Frontal cortex (tissue), 4 donors: ENCODE results near the gene SLC36A4. TPM values are rescaled to one million over a fixed set of nuclear protein-coding genes. Genes with fewer than 3 reads are reported as not detected.
"Not testable (repeated sequence)": the region's sequence is repeated elsewhere in the genome, so short reads cannot be mapped to it uniquely, and the experiment has no call there.

Experiments used
- DNase-seq, 2 donors: peaks; one replicate each; pipeline ENCODE4 v3.0.0; 2012; ENCODE audit warnings: low spot score in 2 of 2
- FAIRE-seq: peaks from 2 replicates; lab custom pipeline; 2012; peaks lifted over from hg19 to GRCh38; lab: Jason Lieb, UNC
- total RNA-seq: library from RNA; depleted of rRNA; stranded (reverse); fragments of >200 nt; gene quantifications from one replicate; pipeline ENCODE4 v1.2.3, GENCODE V29; 2014
- donor health status: control.
- donor health status: control.
- donor health status: control.

The SLC36A4 gene
- total RNA-seq, 1 donor from 2014 or later: 26.5 TPM

- DNase-seq (no peak), FAIRE-seq (no peak)
Measured at GRCh38 chr11:93196816-93197379, 893 bp downstream of the SLC36A4 start.

GRCh38 chr11:93194673-93195291 is 3.0 kb downstream of the SLC36A4 start:
- DNase-seq (no peak), FAIRE-seq (no peak)

- DNase-seq (no peak), FAIRE-seq (no peak)
Measured at GRCh38 chr11:93193731-93194130, 4.1 kb downstream of the SLC36A4 start.

GRCh38 chr11:93192163-93192562 is 5.6 kb downstream of the SLC36A4 start:
- no peak for FAIRE-seq
- no peak for DNase-seq

GRCh38 chr11:93189462-93189861 is 8.3 kb downstream of the SLC36A4 start:
- FAIRE-seq (no peak), DNase-seq (no peak)

GRCh38 chr11:93188726-93189125 is 9.1 kb downstream of the SLC36A4 start:
- no peak for FAIRE-seq
- DNase-seq: no peak

- no peak for DNase-seq
- no peak for FAIRE-seq
Measured at GRCh38 chr11:93187290-93187689, 10.5 kb downstream of the SLC36A4 start.

GRCh38 chr11:93177891-93178290 is 19.9 kb downstream of the SLC36A4 start:
- DNase-seq, FAIRE-seq: not testable (repeated sequence)

GRCh38 chr11:93169950-93170561 is 27.7 kb downstream of the SLC36A4 start:
- DNase-seq: no peak
- FAIRE-seq: peak; percentile 61

- FAIRE-seq (no peak), DNase-seq (no peak)
Measured at GRCh38 chr11:93169143-93169542, 28.6 kb downstream of the SLC36A4 start.

GRCh38 chr11:93166862-93167261 is 30.9 kb downstream of the SLC36A4 start:
- FAIRE-seq (no peak), DNase-seq (no peak)

GRCh38 chr11:93166194-93166593 is 31.6 kb downstream of the SLC36A4 start:
- DNase-seq (no peak), FAIRE-seq (no peak)

- DNase-seq: no peak
- FAIRE-seq: no peak
Measured at GRCh38 chr11:93160808-93161207, 37.0 kb downstream of the SLC36A4 start.

- no peak for DNase-seq
- no peak for FAIRE-seq
Measured at GRCh38 chr11:93160156-93160555, 37.6 kb downstream of the SLC36A4 start.

GRCh38 chr11:93159721-93160120 is 38.1 kb downstream of the SLC36A4 start:
- DNase-seq: no peak
- no peak for FAIRE-seq

- FAIRE-seq (no peak), DNase-seq (no peak)
Measured at GRCh38 chr11:93155738-93156137, 42.1 kb downstream of the SLC36A4 start.

- FAIRE-seq: no peak
- DNase-seq: no peak
Measured at GRCh38 chr11:93145390-93145915, 52.3 kb downstream of the SLC36A4 start.

GRCh38 chr11:93143800-93144199 is 54.0 kb downstream of the SLC36A4 start:
- DNase-seq (no peak), FAIRE-seq (no peak)

GRCh38 chr11:93143186-93143585 is 54.6 kb downstream of the SLC36A4 start:
- FAIRE-seq: no peak
- DNase-seq: no peak

- no peak for FAIRE-seq
Measured at GRCh38 chr11:93133488-93134109, 64.2 kb downstream of the SLC36A4 start.

GRCh38 chr11:93132836-93133235 is 65.0 kb downstream of the SLC36A4 start:
- FAIRE-seq: no peak

More at GRCh38 chr11:93133488-93134109, 64.2 kb downstream of the SLC36A4 start:
- no peak for DNase-seq

More at GRCh38 chr11:93132836-93133235, 65.0 kb downstream of the SLC36A4 start:
- DNase-seq: no peak
